ENCODE measurements around the gene PCYT1A. TPM values are rescaled to one million over a fixed set of nuclear protein-coding genes. Genes with fewer than 3 reads are reported as not detected.
A peak's percentile ranks its signal among the peaks of the same experiment; 100 is the strongest.

Gene PCYT1A
- total and polyA plus RNA-seq, 2 donors (not counting 1 experiment from before 2014, with no cell fraction given), result 56.6 to 61.2 TPM

DNA sequence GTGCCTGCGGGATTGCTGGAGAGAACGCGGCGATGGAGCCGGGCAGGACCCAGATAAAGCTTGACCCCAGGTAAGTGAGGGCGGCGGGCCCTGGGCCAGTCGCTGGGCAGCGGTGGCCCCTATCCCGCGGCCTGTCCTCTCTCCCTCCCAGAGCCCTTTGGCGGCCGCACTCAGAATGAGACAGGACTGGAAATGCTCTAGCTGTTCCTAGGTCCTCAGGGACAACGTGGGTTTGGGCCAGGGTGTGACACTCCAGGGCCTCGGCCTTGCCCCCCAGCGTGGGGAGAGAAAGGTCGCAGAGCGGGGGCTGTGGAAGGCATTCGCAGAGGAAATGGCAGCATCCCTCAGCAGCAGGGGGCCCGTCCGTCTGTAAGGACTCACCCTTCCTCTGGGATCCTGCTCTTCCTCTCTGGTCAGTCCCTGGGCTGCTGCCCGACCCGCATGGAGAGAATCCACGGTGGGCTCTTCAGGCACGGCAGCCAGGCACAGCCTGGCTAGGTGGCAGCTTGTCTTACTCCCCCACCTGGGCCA, 70.8 kb downstream of the PCYT1A start:
- ChIA-PET CTCF (no interaction called here), POLR2A (interaction anchor here (0.7 kb wide), 1 partner anchor 13 kb away, joined by 8 read pairs; no protein-coding TSS in a partner anchor)
- H3K27me3 Mint-ChIP-seq, result no peaks in the 10 kb centered on the region
- H3K27me3 ChIP-seq (replicated peaks in 1 of 4; ENCODE audit: control extremely low read depth in 1 of 4, control insufficient read depth in 3 of 4, insufficient read depth in 4 of 4, low read length in 3 of 4), result no peaks in the 10 kb centered on the region
- intact Hi-C loops (cut with micrococcal nuclease), result no loop called here
- H3K36me3 ChIP-seq (replicated peaks in 1 of 2; ENCODE audit: control extremely low read depth in 1 of 2, control insufficient read depth in 1 of 2, extremely low read depth in 1 of 2, insufficient read depth in 2 of 2, low read length in 1 of 2), result no peaks in the 10 kb centered on the region
- 92% methylated on average over 24 of the region's 25 CpGs for WGBS (ENCODE audit: insufficient coverage)
- H3K79me2 ChIP-seq (ENCODE audit: control insufficient read depth, insufficient read depth, low read length), result no peaks in the 10 kb centered on the region
- no peak overlapping the region for H3K4me3 ChIP-seq (ENCODE audit: control extremely low read depth in 1 of 5, extremely low read depth in 1 of 5, insufficient read depth in 1 of 5, low read depth in 2 of 5, low read length in 4 of 5)
- H3K4me1 ChIP-seq (ENCODE audit: control insufficient read depth in 2 of 2, insufficient read depth in 2 of 2, low read length in 2 of 2), result peaks cover 7 to 15% of the 10 kb centered on the region in 2 donors
- H3K9me3 ChIP-seq (ENCODE audit: control extremely low read depth in 1 of 3, control insufficient read depth in 2 of 3, insufficient read depth in 1 of 3, low read length in 2 of 3), result no peaks in the 10 kb centered on the region
- no peak for DNase-seq
- no peak overlapping the region for H3K9ac ChIP-seq (ENCODE audit: low read length)
- TF ChIP-seq, protein P1, sequence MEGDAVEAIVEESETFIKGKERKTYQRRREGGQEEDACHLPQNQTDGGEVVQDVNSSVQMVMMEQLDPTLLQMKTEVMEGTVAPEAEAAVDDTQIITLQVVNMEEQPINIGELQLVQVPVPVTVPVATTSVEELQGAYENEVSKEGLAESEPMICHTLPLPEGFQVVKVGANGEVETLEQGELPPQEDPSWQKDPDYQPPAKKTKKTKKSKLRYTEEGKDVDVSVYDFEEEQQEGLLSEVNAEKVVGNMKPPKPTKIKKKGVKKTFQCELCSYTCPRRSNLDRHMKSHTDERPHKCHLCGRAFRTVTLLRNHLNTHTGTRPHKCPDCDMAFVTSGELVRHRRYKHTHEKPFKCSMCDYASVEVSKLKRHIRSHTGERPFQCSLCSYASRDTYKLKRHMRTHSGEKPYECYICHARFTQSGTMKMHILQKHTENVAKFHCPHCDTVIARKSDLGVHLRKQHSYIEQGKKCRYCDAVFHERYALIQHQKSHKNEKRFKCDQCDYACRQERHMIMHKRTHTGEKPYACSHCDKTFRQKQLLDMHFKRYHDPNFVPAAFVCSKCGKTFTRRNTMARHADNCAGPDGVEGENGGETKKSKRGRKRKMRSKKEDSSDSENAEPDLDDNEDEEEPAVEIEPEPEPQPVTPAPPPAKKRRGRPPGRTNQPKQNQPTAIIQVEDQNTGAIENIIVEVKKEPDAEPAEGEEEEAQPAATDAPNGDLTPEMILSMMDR (IDR thresholded peaks at IDR 0.05), result no peak
- TF ChIP-seq EZH2 (IDR thresholded peaks at IDR 0.05; ENCODE audit: borderline replicate concordance, insufficient read depth, low read depth, low read length, poor library complexity, severe bottlenecking), result no peak
- no peak overlapping the region for H3K4me2 ChIP-seq (replicated peaks; ENCODE audit: low read depth, low read length, poor library complexity, severe bottlenecking)
- H2AFZ ChIP-seq (ENCODE audit: insufficient read depth, low read depth, low read length, poor library complexity, severe bottlenecking), result no peak overlapping the region
- H3K27ac Mint-ChIP-seq, result no peak overlapping the region
- H3K4me3 Mint-ChIP-seq, result no peak overlapping the region
- H3K4me1 Mint-ChIP-seq, result peaks cover 17% of the 10 kb centered on the region
- H3K27ac ChIP-seq (ENCODE audit: low read length in 2 of 2), result no peak overlapping the region
- ATAC-seq (ENCODE audit: low read depth), result no peak
- no peaks in the 10 kb centered on the region for H3K9me3 Mint-ChIP-seq (ENCODE audit: insufficient read depth)
- no peaks in the 10 kb centered on the region for H4K20me1 ChIP-seq (ENCODE audit: control insufficient read depth, insufficient read depth, low read length, poor library complexity, severe bottlenecking)

DNA sequence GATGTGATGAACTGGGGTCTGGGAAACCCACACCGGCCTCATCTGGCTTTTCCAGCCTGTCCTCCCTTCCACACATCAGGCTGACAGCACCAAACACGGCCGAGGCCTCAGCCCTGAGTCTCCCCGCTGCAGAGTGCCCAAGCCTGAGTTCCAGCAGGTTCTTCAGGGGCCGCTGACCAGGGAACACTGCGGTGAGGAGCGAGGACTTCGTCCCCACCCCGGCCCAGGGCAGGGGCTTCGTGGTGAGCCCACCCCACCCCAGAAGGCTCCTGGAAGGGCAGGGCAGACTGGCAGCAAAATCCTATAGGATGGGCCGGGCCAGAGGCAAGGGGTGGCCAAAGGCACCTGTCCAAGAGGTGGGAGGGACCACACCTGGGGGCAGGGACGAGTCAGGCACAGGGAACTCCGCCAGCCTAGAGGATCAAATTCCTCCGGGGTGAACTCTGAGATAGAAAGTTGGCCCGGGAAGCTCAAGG, 71.4 kb downstream of the PCYT1A start, which contains the start of gene SLC51A:
TSS of gene SLC51A (plus strand) at position 446 of the 476 bp plus-strand sequence. CDS start 179 bp downstream, outside the sequence.
- no peak within 1 kb of the TSS for H2AFZ ChIP-seq (ENCODE audit: insufficient read depth, low read depth, low read length, poor library complexity, severe bottlenecking)
- no peaks in the 10 kb centered on the region for H3K9me3 ChIP-seq (ENCODE audit: control extremely low read depth in 1 of 3, control insufficient read depth in 2 of 3, insufficient read depth in 1 of 3, low read length in 2 of 3)
- Mint-ChIP-seq H3K9me3 (ENCODE audit: insufficient read depth) (no peaks in the 10 kb centered on the region), H3K4me1 (peaks cover 17% of the 10 kb centered on the region), H3K4me3 (peak within 1 kb of the TSS; percentile 45), H3K27me3 (no peaks in the 10 kb centered on the region), H3K27ac (no peak within 1 kb of the TSS)
- no peaks in the 10 kb centered on the region for H4K20me1 ChIP-seq (ENCODE audit: control insufficient read depth, insufficient read depth, low read length, poor library complexity, severe bottlenecking)
- peaks cover 7 to 15% of the 10 kb centered on the region in 2 donors for H3K4me1 ChIP-seq (ENCODE audit: control insufficient read depth in 2 of 2, insufficient read depth in 2 of 2, low read length in 2 of 2)
- no peak within 1 kb of the TSS for H3K4me2 ChIP-seq (replicated peaks; ENCODE audit: low read depth, low read length, poor library complexity, severe bottlenecking)
- no peaks in the 10 kb centered on the region for H3K27me3 ChIP-seq (replicated peaks in 1 of 4; ENCODE audit: control extremely low read depth in 1 of 4, control insufficient read depth in 3 of 4, insufficient read depth in 4 of 4, low read length in 3 of 4)
- ChIA-PET CTCF (no interaction called here), POLR2A (no interaction called here)
- 84% methylated on average over 14 of the region's 15 CpGs for WGBS (ENCODE audit: insufficient coverage)
- no peaks in the 10 kb centered on the region for H3K79me2 ChIP-seq (ENCODE audit: control insufficient read depth, insufficient read depth, low read length)
- H3K9ac ChIP-seq (ENCODE audit: low read length), result no peak within 1 kb of the TSS
- ATAC-seq (ENCODE audit: low read depth) (no peak), DNase-seq (no peak)
- intact Hi-C loops (cut with micrococcal nuclease), result no loop called here
- H3K4me3 ChIP-seq (ENCODE audit: control extremely low read depth in 1 of 5, extremely low read depth in 1 of 5, insufficient read depth in 1 of 5, low read depth in 2 of 5, low read length in 4 of 5), result no peak within 1 kb of the TSS
- no peaks in the 10 kb centered on the region for H3K36me3 ChIP-seq (replicated peaks in 1 of 2; ENCODE audit: control extremely low read depth in 1 of 2, control insufficient read depth in 1 of 2, extremely low read depth in 1 of 2, insufficient read depth in 2 of 2, low read length in 1 of 2)
- TF ChIP-seq EZH2 (IDR thresholded peaks at IDR 0.05; ENCODE audit: borderline replicate concordance, insufficient read depth, low read depth, low read length, poor library complexity, severe bottlenecking), result no peak
- TF ChIP-seq, protein P1 (IDR thresholded peaks at IDR 0.05), result no peak
- no peak within 1 kb of the TSS for H3K27ac ChIP-seq (ENCODE audit: low read length in 2 of 2)

All from B cell (primary cell).